NCI-H82 treated with DMSO at 0.1 percent for 48 hours (cell line): ENCODE results near the gene CYB5D1.

Experiments
- DNase-seq: peaks from one replicate; lab custom pipeline; 2025; ENCODE audit not compliant: unreplicated experiment; lab: John Stamatoyannopoulos, UW

The CYB5D1 gene

GRCh38 chr17:7833795-7834541, 23.8 kb upstream of the CYB5D1 start, which contains the start of gene KDM6B:
Gene KDM6B, plus strand, starts transcription at chr17:7834217. Its CDS starts 11,338 bp downstream, at chr17:7845555.
- peak; percentile 92 for DNase-seq

- no peak for DNase-seq
These were observed 23.3 kb upstream of the CYB5D1 start for GRCh38 chr17:7834542-7834956.

GRCh38 chr17:7834957-7835813, 22.6 kb upstream of the CYB5D1 start:
- peak; percentile 97 for DNase-seq

GRCh38 chr17:7835814-7836595, 21.8 kb upstream of the CYB5D1 start:
- peak; percentile 51 for DNase-seq

GRCh38 chr17:7836596-7837407, 21.0 kb upstream of the CYB5D1 start:
- peak; percentile 100 for DNase-seq

- peak; percentile 59 for DNase-seq
These were observed 20.3 kb upstream of the CYB5D1 start for GRCh38 chr17:7837408-7838088.

GRCh38 chr17:7838090-7839075, 19.4 kb upstream of the CYB5D1 start:
- peak; percentile 83 for DNase-seq

- DNase-seq, result no peak
These were observed 18.5 kb upstream of the CYB5D1 start for GRCh38 chr17:7839190-7839875.

- peak; percentile 45 for DNase-seq
These were observed 17.9 kb upstream of the CYB5D1 start for GRCh38 chr17:7839876-7840261.

GRCh38 chr17:7840441-7840840, 17.4 kb upstream of the CYB5D1 start:
- peak; percentile 68 for DNase-seq

GRCh38 chr17:7840875-7841274, 16.9 kb upstream of the CYB5D1 start:
- no peak for DNase-seq

GRCh38 chr17:7841396-7841914, 16.3 kb upstream of the CYB5D1 start:
- DNase-seq, result peak; percentile 54

- peak; percentile 74 for DNase-seq
These were observed 15.9 kb upstream of the CYB5D1 start for GRCh38 chr17:7841915-7842379.

- no peak for DNase-seq
These were observed 15.2 kb upstream of the CYB5D1 start for GRCh38 chr17:7842380-7843256.

GRCh38 chr17:7843257-7843535, 14.6 kb upstream of the CYB5D1 start:
- DNase-seq, result no peak

- DNase-seq, result peak; percentile 78
These were observed 14.1 kb upstream of the CYB5D1 start for GRCh38 chr17:7843536-7844291.
